ENCODE measurements around the gene ARHGAP19.

DNA sequence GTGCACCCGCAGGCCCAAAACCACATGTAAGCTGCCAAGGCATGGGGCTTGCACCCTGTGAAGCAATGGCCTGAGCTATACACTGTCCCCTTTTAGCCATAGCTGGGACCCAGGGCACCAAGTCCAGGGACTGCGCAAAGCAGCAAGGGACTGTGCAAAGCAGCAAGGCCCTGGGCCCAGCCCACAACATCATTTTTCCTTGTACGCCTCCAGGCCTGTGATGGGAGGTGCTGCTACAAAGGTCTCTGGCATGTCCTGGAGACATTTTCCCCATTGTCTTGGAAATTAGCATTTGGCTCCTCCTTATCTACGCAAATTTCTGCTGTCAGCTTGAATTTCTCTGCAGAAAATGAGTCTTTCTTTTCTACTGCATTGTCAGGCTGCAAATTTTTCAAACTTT, 24.8 kb downstream of the ARHGAP19 start:
- TF ChIP-seq, protein P1, sequence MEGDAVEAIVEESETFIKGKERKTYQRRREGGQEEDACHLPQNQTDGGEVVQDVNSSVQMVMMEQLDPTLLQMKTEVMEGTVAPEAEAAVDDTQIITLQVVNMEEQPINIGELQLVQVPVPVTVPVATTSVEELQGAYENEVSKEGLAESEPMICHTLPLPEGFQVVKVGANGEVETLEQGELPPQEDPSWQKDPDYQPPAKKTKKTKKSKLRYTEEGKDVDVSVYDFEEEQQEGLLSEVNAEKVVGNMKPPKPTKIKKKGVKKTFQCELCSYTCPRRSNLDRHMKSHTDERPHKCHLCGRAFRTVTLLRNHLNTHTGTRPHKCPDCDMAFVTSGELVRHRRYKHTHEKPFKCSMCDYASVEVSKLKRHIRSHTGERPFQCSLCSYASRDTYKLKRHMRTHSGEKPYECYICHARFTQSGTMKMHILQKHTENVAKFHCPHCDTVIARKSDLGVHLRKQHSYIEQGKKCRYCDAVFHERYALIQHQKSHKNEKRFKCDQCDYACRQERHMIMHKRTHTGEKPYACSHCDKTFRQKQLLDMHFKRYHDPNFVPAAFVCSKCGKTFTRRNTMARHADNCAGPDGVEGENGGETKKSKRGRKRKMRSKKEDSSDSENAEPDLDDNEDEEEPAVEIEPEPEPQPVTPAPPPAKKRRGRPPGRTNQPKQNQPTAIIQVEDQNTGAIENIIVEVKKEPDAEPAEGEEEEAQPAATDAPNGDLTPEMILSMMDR (IDR thresholded peaks at IDR 0.05) = no peak
- TF ChIP-seq POLR2A (IDR thresholded peaks at IDR 0.05) = no peak
